ENCODE results near the gene PRXL2A. TPM values are rescaled to one million over a fixed set of nuclear protein-coding genes. Genes with fewer than 3 reads are reported as not detected.

The PRXL2A gene
- total RNA-seq, 2 donors from 2014 or later = 101 to 127 TPM

DNA sequence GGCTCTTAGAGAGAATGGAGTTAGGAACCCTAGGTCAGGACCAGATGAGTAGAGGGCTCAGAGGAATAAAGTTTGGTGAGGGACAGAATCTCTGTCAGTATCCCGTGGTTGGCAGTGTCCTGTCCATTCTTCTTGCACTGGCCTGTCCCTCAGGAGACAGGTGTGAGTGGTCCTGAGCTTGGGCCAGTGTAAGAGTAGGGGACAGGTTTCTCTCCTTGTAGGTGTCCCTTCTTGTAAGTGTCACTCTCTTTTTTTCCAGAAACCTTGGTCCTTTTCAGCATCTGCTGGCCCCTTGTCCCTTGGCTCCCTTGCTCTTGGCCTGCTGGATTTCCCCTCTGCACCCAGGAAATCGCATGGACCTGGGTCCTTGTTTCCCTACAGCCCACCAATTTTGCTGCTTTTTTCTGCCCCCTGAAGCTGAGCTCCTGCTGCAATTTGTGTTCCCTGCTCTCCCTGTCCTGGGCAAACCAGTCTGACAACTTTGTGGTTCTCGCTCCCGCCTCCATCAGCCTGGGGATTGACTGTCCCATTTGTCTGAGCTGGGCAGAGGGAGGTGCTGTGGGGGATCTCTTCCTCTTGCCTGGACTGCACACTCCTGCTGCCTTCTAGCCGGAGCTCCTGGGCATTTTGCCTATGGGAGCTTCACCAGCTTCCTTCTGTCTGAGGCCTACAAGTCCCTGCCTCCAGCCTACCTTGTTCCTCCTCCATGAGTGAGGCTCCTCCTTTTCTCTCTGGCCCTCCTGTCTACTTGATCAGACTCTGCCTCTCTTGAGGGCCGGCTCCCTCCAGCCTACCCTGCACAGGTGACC is 52.3 kb downstream of the PRXL2A start:
- Histone ChIP-seq H3K27ac (ENCODE audit: low read depth, low read length) (peak overlapping the region; percentile 48), H3K4me3 (ENCODE audit: low read length) (no peak overlapping the region), H3K9me3 (ENCODE audit: control insufficient read depth, low read length) (no peaks in the 10 kb centered on the region), H3K9ac (ENCODE audit: extremely low read depth, low read length, poor library complexity, severe bottlenecking) (no peak overlapping the region), H3K4me1 (ENCODE audit: control insufficient read depth, insufficient read depth, low read length) (peaks cover 34% of the 10 kb centered on the region), H3K36me3 (ENCODE audit: control insufficient read depth, insufficient read depth, low read length) (peaks cover 11% of the 10 kb centered on the region), H3K27me3 (ENCODE audit: control insufficient read depth, insufficient read depth, low read length, poor library complexity, severe bottlenecking) (no peaks in the 10 kb centered on the region)
- TF ChIP-seq, protein P1, sequence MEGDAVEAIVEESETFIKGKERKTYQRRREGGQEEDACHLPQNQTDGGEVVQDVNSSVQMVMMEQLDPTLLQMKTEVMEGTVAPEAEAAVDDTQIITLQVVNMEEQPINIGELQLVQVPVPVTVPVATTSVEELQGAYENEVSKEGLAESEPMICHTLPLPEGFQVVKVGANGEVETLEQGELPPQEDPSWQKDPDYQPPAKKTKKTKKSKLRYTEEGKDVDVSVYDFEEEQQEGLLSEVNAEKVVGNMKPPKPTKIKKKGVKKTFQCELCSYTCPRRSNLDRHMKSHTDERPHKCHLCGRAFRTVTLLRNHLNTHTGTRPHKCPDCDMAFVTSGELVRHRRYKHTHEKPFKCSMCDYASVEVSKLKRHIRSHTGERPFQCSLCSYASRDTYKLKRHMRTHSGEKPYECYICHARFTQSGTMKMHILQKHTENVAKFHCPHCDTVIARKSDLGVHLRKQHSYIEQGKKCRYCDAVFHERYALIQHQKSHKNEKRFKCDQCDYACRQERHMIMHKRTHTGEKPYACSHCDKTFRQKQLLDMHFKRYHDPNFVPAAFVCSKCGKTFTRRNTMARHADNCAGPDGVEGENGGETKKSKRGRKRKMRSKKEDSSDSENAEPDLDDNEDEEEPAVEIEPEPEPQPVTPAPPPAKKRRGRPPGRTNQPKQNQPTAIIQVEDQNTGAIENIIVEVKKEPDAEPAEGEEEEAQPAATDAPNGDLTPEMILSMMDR (conservative IDR thresholded peaks at IDR 0.05) = no peak
- no peaks in the 10 kb centered on the region for H3K9me3 Mint-ChIP-seq
- H3K27ac Mint-ChIP-seq = peak overlapping the region; percentile 85
- H3K4me3 Mint-ChIP-seq = peak overlapping the region; percentile 20
- WGBS, 2 experiments (ENCODE audit: insufficient coverage in 1 of 2, insufficient read length in 1 of 2) = 87 to 93% methylated on average over 5 to 6 of the region's 6 CpGs
- DNase-seq = peak; percentile 92
- peaks cover 83% of the 10 kb centered on the region for H3K4me1 Mint-ChIP-seq
- H3K36me3 Mint-ChIP-seq (ENCODE audit: low read depth) = peaks cover 14% of the 10 kb centered on the region
- no peaks in the 10 kb centered on the region for H3K27me3 Mint-ChIP-seq (ENCODE audit: insufficient read depth)

DNA sequence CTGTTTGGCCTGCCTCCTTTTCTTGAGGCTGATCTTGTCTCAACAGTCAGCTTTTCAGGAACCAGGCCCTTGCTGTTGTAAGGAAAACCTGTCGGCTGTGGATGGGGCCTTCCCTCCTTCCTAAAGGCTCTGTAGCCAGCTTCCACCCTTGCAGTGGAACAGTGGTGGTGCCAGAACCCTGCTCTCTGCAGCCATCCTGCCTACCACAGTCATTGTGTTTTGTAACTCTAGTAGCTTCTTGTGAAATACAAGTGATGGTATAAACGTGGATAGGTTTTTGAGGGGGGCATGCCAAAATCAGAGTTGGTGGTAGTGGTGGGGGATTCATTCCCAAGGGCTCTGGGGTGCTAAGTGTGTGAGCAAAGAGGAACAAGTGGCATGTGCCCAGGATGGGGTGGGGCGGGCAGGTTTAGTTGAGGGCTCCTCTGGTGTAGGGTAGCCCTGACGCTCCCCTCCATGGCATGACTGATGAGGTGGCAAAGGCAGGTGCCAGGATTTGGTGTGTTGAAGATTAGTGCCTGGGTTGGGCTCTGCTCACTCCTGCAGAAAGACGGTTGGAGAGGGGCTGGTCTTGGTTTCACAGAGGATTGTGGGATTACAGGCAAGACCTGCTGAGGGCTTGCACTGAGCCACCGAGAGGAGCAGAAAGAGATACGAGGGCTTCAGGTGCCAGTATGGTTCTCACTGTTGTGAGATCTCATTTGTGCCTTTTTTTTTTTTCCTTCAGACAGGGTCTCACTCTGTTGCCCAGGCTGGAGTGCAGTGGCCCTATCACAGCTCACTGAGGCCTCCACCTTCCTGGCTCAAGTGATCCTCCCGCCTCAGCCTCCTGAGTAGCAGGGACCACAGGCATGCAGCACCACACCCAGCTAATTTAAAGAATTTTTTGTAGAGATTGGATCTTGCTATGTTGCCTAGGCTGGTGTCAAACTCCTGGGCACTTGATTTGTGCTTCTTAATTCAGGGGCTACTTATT is 53.1 kb downstream of the PRXL2A start:
- Mint-ChIP-seq H3K36me3 (ENCODE audit: low read depth) (peaks cover 8% of the 10 kb centered on the region), H3K27me3 (ENCODE audit: insufficient read depth) (no peaks in the 10 kb centered on the region), H3K4me3 (peak overlapping the region; percentile 20), H3K9me3 (no peaks in the 10 kb centered on the region), H3K27ac (peak overlapping the region; percentile 85), H3K4me1 (peaks cover 83% of the 10 kb centered on the region)
- Histone ChIP-seq H3K4me1 (ENCODE audit: control insufficient read depth, insufficient read depth, low read length) (peaks cover 31% of the 10 kb centered on the region), H3K36me3 (ENCODE audit: control insufficient read depth, insufficient read depth, low read length) (peaks cover 11% of the 10 kb centered on the region), H3K27me3 (ENCODE audit: control insufficient read depth, insufficient read depth, low read length, poor library complexity, severe bottlenecking) (no peaks in the 10 kb centered on the region), H3K9ac (ENCODE audit: extremely low read depth, low read length, poor library complexity, severe bottlenecking) (no peak overlapping the region), H3K9me3 (ENCODE audit: control insufficient read depth, low read length) (no peaks in the 10 kb centered on the region), H3K27ac (ENCODE audit: low read depth, low read length) (peak overlapping the region; percentile 48), H3K4me3 (ENCODE audit: low read length) (no peak overlapping the region)
- WGBS, 2 experiments (ENCODE audit: insufficient coverage in 1 of 2, insufficient read length in 1 of 2) = 90 to 93% methylated on average over 4 to 8 of the region's 8 CpGs
- DNase-seq = no peak
- TF ChIP-seq, protein P1 (conservative IDR thresholded peaks at IDR 0.05) = no peak

DNA sequence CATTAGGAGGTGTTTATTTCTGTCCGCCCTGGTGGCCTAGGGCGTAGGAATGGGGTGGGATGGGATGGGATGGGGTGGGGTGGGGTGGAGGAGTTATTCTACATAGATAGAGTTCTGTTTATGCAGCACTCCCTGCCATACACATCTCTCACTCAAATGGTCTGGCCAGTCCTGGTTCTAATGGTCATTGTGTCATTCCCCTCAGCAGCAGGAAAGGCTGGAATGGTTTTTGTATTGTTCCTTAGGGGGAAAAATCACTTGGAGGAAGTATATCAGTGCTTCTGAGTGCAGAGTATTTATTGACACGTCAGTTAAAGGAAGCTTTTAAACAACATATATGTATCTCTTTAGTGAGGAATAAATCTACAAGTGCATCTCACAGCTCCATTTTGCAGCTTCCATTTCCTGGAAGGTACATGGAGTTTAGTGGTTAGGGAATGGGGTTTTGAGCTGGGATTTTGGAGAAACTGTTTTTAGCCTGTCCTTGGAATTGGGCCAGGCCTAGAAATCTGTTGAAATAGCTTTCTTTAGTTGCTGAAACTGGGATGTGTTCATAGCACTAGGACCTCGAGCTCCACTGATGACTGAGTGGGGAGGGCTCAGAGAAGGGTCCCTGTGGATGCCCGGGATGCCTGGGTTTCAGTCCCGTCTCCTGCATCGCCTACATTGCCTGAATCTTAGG is 54.1 kb downstream of the PRXL2A start:
- H3K27ac Mint-ChIP-seq = no peak overlapping the region
- Histone ChIP-seq H3K9ac (ENCODE audit: extremely low read depth, low read length, poor library complexity, severe bottlenecking) (no peak overlapping the region), H3K4me1 (ENCODE audit: control insufficient read depth, insufficient read depth, low read length) (peaks cover 31% of the 10 kb centered on the region), H3K27ac (ENCODE audit: low read depth, low read length) (peak overlapping the region; percentile 76), H3K36me3 (ENCODE audit: control insufficient read depth, insufficient read depth, low read length) (peaks cover 9% of the 10 kb centered on the region), H3K4me3 (ENCODE audit: low read length) (no peak overlapping the region), H3K27me3 (ENCODE audit: control insufficient read depth, insufficient read depth, low read length, poor library complexity, severe bottlenecking) (no peaks in the 10 kb centered on the region), H3K9me3 (ENCODE audit: control insufficient read depth, low read length) (no peaks in the 10 kb centered on the region)
- H3K27me3 Mint-ChIP-seq (ENCODE audit: insufficient read depth) = no peaks in the 10 kb centered on the region
- no peaks in the 10 kb centered on the region for H3K9me3 Mint-ChIP-seq
- H3K4me1 Mint-ChIP-seq = peaks cover 92% of the 10 kb centered on the region
- WGBS, 2 experiments (ENCODE audit: insufficient coverage in 1 of 2, insufficient read length in 1 of 2) = 88 to 93% methylated on average over 4 of the region's 7 CpGs
- H3K36me3 Mint-ChIP-seq (ENCODE audit: low read depth) = peaks cover 8% of the 10 kb centered on the region
- no peak overlapping the region for H3K4me3 Mint-ChIP-seq
- TF ChIP-seq, protein P1 (conservative IDR thresholded peaks at IDR 0.05) = no peak
- no peak for DNase-seq
